Left kidney (tissue), 8 donors: ENCODE data around the gene CYCS. TPM values are rescaled to one million over a fixed set of nuclear protein-coding genes. Genes with fewer than 3 reads are reported as not detected.

Experiments
- DNase-seq: peaks from one replicate; pipeline ENCODE4 v3.0.0-alpha.2; 2013
- long read RNA-seq, 8 donors: transcript quantifications; one replicate each; lab custom pipeline, GENCODE V29; 2026
- polyA plus RNA-seq: library from polyadenylated mRNA; unstranded; fragments of 120-200 nt; gene quantifications from one replicate; pipeline ENCODE4 v1.2.1, GENCODE V29; 2013; ENCODE audit not compliant: insufficient read length

Gene CYCS
- 149 TPM for polyA plus RNA-seq
- long read RNA-seq, donor 1, full-length matches to known transcripts: 61 of 73 reads
- long read RNA-seq, donor 1, partial matches to known transcripts: 12 of 73 reads
- long read RNA-seq, donor 1, other reads (novel, unspliced or antisense): 0 of 73 reads
- long read RNA-seq, donor 2, full-length matches to known transcripts: 84 of 94 reads
- long read RNA-seq, donor 2, partial matches to known transcripts: 10 of 94 reads
- long read RNA-seq, donor 2, other reads (novel, unspliced or antisense): 0 of 94 reads
- long read RNA-seq, donor 3, full-length matches to known transcripts: 81 of 91 reads
- long read RNA-seq, donor 3, partial matches to known transcripts: 10 of 91 reads
- long read RNA-seq, donor 3, other reads (novel, unspliced or antisense): 0 of 91 reads
- long read RNA-seq, donor 4, full-length matches to known transcripts: 5 of 5 reads
- long read RNA-seq, donor 4, partial matches to known transcripts: 0 of 5 reads
- long read RNA-seq, donor 4, other reads (novel, unspliced or antisense): 0 of 5 reads
- long read RNA-seq, donor 5, full-length matches to known transcripts: 186 of 270 reads
- long read RNA-seq, donor 5, partial matches to known transcripts: 84 of 270 reads
- long read RNA-seq, donor 5, other reads (novel, unspliced or antisense): 0 of 270 reads
- long read RNA-seq, donor 6, full-length matches to known transcripts: 75 of 87 reads
- long read RNA-seq, donor 6, partial matches to known transcripts: 12 of 87 reads
- long read RNA-seq, donor 6, other reads (novel, unspliced or antisense): 0 of 87 reads
- long read RNA-seq, donor 7, full-length matches to known transcripts: 156 of 171 reads
- long read RNA-seq, donor 7, partial matches to known transcripts: 15 of 171 reads
- long read RNA-seq, donor 7, other reads (novel, unspliced or antisense): 0 of 171 reads
- long read RNA-seq, donor 8, full-length matches to known transcripts: 52 of 57 reads
- long read RNA-seq, donor 8, partial matches to known transcripts: 5 of 57 reads
- long read RNA-seq, donor 8, other reads (novel, unspliced or antisense): 0 of 57 reads

DNA sequence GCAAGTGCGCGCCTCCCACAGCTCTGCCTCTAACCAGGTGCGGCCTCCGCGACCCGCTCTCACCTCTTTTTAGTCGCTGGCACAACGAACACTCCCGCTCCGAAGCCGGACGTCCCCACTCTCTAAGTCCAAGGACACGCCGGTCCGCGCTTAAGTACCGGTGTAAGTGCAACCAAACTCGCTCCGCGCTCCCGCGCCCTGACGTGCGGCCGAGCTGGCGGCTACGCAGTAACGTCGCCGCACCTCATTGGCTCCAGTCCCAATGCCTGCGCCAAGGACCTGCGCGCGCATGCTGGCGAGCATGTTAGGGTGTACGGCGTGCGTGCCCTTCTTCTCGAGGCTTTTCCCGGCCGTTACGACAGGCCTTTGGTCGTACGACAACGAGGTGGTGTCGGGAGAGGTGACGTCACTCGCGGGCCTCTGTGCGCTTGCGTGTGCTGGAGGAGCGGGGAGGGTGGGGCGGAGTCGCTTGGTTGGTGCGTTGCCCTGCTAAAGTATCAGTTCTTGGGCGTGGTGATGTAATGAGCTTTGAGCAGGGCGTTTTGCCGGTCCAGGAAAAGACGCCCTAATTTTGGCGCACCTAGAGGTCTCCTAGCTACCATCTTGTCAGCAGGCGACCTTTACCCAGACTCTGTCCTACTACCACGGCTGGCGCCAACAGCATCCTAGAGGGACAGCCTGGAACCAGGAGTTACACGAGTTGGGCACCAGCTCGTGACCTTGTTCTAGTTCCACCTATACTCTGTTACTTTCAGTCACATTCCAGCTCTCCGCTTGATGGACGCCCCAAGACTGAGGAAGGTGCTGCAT, at the start of gene CYCS:
Gene CYCS, minus strand, starts transcription at position 124 of the 810 bp plus-strand sequence. CDS start 1,141 bp downstream, outside the sequence.
- DNase-seq: peak; percentile 99

DNA sequence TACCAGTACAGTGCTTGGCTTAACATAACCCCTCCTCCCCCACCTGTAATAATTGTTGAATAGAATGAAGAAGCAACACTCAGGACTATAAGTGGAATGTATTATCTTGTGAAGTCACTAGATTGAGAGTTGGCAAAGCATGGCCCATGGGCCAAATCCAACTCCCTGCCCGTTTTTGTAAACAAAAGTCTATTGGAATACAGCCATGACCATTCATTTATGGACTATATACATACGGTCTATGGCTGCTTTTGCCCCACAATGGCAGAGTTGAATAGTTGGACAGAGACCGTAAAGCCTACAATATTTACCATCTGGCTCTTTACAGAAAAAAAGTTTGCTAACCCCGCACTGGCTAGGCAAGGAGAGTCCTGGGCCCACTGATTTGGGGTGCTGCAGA, 48.1 kb upstream of the CYCS start:
- no peak for DNase-seq

DNA sequence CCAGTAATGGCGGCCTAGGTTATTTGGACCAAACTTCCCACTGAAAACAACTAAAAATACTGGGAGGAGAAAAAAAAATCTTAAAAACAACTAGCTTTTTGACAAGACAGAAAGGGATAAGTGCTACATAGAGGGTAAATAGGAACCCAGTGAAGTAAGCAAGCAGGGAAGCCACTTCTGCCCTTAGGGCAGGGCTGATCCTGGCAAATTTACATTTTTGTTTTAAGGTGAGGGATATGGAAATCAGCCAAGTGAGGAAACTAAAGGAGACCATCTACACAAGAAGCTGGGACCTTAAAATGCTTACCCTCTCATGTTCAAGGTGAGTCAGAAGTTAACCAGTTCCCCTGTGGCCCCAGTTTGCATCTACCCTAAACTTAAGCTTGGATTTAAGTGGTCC, 46.5 kb upstream of the CYCS start:
- no peak for DNase-seq

GRCh38 chr7:25171071-25171470, 46.0 kb upstream of the CYCS start:
- DNase-seq: no peak

DNA sequence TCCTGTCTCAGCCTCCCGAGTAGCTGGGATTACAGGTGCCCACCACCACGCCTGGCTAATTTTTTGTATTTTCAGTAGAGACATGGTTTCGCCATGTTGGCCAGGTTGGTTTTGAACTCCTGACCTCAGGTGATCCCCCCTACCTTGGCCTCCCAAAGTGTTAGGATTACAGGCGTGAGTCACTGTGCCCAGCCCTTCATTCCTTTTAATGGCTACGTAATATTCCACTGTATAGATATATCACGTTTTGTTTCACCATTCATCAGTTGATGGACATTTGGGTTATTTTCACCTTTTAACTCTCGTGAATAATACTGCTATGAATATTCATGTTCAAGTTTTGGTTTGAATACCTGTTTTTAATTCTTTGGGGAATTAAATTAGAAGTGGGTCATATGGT, 44.6 kb upstream of the CYCS start:
- no peak for DNase-seq

GRCh38 chr7:25168145-25168544, 43.1 kb upstream of the CYCS start:
- no peak for DNase-seq

DNA sequence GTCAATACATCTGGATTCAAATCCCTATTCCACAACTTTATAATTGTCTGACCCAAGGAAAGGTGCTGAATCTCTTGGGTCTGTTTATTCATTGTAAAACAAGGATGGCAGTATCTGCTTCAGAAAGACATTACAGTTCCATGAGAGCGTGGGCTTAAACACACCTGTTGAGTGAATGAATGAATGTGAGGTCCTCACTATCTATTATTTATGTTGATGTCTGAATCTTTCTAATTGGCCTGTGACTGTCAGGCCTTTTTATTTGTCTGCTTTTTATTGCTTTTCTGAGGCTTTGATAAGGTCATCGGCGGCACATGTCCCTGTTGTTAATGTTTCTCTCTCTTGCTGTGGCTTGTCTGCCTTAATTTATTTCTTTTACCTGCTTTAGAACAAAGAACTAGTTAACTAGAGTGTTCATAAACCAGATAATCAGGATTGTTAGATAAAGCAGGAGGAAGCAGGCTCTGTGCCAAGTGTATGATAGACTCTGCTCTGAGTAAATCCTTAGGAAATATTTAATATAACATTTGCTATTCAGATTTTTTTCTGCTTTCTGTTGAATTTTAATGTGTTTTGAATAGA, 42.3 kb upstream of the CYCS start:
- no peak for DNase-seq

- DNase-seq: peak; percentile 51
Measured at GRCh38 chr7:25159983-25160596, 35.0 kb upstream of the CYCS start.

DNA sequence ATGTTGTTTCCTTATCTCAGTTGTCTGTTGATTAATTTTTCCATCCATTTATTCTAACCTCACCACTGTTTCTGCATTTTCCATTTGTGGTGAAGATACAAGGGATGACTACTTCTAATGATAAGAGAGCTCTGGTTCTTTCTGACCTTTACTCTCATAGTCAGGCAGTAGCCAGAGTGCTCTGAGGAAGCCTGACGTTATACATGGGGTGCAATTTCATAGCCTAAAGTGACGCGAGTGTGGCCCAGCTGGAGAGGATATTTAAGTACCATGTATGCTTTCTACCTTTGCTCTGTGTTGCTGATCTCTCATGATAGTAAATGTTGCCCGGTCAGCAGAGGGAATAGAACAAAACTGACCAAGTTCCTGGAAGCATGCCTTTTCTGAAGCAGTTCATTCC, 33.9 kb upstream of the CYCS start:
- DNase-seq: no peak

DNA sequence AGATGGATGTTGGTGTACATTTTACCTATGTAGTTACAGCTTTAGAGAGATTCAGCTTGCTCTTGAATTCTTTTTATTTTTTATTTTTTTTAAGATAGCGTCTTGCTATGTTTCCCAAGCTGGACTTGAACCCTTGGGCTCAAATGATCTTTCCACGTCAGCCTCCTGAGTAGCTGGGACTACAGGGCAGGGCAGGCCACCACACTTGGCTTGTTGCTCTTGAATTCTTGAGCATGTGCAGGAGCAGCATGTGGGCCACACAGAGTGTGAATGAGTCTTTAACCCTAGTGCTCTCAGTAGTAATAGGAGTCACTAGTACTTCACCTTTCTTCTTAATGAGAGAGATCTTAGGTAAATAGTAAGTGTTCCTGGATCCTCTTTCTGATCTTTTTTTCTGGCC, 26.7 kb upstream of the CYCS start:
- no peak for DNase-seq

DNA sequence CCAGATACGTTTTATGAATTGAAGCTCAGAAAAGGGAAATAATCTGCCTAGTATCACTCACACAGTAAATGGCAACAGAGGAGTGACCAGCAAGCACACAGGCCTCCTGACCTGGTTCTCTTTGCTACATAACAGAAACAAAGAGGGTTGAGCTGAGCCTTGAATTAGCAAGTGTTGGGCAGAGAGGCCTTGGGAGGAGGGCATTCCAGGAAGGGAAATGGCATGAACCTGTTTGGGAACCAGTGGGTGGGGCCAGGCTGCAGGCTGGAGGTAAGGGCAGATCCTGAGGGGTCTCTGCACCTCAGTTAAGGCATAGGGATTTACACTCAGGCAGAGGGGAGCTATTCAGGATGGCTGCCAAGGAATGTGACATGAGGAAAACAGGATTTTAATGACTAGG, 24.8 kb upstream of the CYCS start:
- DNase-seq: no peak

DNA sequence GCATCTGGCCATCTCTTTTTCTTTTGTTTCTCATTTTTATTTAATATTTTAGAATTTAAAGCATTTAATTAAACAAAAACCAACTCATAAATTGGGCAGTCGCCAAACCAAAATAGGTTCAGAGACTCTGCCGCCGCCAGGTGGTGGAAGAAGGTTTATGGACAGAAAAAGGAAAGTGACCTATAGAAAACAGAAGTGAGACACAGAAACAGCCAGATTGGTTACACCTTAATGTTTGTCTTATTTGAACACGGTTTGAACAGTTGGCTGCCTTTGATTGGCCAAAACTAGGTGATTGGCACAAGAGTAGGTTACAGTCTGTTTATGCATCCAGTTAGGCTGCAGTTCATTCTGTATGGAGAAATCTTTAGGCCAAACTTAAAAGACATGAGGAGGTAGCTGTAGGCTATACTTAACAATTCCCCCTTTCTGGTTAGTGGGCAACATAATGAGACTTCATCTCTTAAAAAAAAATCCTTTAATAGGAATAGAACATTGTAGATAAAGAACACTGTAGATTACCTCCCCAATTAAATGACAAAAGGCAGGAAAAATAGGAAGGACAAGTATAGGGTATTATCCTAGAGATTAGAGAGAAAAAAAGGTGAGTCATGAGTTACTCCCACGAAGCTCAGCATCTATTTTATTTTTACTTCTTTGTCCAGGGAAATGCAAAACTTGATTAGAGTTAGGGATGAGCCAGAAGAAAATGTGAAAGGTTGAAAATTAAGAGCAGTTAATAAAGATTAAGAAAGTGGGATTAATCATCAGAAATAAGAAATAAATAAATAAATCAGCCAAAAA, 23.9 kb upstream of the CYCS start:
- DNase-seq: no peak

- DNase-seq: no peak
Measured at GRCh38 chr7:25143763-25144162, 18.7 kb upstream of the CYCS start.

DNA sequence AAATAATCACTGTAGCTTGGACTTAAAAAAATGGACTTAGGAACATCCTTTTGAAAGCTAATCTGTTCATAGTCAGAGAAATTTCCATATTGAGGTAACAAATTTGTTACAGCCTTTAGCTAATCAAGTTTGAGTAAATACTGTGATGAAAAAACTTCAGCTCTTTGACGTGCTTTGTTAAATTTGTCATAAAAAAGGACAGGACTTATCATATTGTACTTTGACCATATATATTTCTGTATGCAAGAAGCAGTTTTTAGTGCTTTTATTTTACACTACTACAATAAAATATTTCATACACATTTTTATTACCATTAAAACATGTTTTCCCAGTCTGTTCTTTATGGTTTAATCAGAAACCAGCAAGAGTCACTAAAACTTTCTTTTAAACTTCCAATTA, 14.5 kb upstream of the CYCS start:
- no peak for DNase-seq

DNA sequence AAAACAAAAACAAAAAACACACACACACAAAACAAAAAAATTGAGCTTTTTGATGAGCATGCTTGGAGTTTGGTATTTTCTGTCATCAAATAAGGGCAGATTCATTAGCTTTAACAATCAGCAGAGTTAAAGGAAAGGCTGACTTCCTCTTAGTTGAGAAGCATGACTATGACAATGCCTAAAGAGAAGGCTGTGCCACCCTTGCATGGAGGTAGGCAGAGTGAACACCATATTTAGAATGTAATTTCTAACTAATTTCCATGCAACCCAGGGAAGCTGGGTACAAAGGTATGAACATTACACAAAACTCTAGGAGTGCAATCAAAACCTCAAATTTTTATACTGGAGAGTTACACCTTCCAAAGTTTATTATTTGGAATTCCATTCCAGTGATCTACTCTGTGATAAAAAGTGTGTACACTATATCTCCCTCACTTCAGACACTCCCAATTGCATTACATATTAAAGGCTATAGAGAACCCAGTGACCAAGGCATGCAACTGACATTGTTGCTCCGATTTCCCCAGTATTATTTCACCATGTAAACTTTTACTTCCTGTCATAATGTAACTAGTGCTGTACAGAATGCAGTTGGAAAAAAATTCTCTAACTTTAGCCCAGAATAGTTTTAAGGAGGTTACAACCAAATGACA, 9.4 kb upstream of the CYCS start:
- no peak for DNase-seq

DNA sequence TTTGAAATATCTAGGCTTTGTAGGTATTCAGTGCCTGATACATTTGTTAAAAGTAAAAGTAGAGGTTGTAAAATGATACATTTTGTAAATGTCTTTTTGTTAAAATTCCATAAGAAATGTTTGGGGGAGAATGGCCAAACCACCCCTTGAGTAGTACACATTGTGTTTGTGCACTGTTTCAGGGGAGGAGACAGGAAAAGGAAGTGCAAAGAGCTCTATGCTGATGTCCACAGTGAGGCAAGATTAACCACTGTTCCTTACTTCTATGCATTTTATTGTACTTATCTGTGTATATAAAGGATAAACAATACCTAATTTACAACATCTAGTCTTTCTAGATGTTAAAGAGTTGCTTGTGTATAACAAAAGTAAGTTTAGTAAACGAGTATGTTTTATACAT, 7.4 kb upstream of the CYCS start:
- no peak for DNase-seq

DNA sequence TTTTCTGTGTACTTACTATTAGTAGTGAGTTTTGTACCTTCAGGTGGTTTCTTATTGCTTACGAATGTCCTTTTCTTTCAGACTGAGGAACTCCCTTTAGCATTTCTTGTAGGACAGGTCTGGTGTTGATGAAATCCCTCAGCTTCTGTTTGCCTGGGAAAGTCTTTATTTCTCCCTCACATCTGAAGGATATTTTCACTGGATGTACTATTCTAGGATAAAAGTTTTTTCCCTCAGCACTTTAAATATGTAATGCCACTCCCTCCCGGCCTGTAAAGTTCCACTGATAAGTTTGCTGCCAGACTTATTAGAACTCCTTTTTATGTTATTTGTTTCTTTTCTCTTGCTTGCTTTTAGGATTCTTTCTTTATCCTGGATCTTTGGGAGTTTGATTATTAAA, 1.7 kb upstream of the CYCS start:
- no peak for DNase-seq

GRCh38 chr7:25124465-25125136, 459 bp downstream of the CYCS start:
- peak; percentile 7 for DNase-seq

DNA sequence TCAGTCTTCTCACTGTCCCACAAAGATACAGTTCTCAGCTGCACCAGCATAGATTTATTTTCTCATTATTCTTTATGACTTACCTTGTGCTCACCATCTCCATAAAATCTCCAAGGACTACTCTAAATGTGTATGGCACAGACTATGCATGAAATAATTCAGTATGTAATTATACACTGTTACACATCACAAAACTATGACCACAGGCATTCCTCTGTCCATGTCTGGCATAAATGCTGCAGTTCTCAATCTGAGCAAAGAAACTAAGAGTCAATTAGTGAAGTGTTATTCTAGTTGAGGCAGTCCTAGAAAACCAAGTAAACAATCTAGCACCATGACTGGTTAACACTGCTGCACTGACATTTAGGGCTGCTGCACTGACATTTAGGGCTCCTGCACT, 2.7 kb downstream of the CYCS start:
- DNase-seq: no peak
